ENCODE data around the gene SYVN1. TPM values are rescaled to one million over a fixed set of nuclear protein-coding genes. Genes with fewer than 3 reads are reported as not detected.

Gene SYVN1
- total RNA-seq, 4 donors from 2014 or later, result 52.7 to 61.2 (median 56.9) TPM

GRCh38 chr11:65113361-65113756, 21.0 kb downstream of the SYVN1 start:
- TF ChIP-seq EP300 (IDR thresholded peaks at IDR 0.05), result no peak
- no peak for TF ChIP-seq POLR2AphosphoS5 (IDR thresholded peaks at IDR 0.05)
- no peak for TF ChIP-seq POLR2A (IDR thresholded peaks at IDR 0.05)
- no peak for TF ChIP-seq CTCF (IDR thresholded peaks at IDR 0.05)
- Histone ChIP-seq H3K27ac (no peak overlapping the region), H3K27me3 (no peaks in the 10 kb centered on the region), H3K36me3 (peaks cover 16% of the 10 kb centered on the region), H3K9me3 (no peaks in the 10 kb centered on the region), H3K4me1 (peaks cover 73% of the 10 kb centered on the region), H3K4me3 (peak overlapping the region; percentile 61)
- DNase-seq (ENCODE audit: low spot score in 2 of 2), result peak in 1 of 2 donors; percentile 75
- WGBS, result 10% methylated on average over 14 of the region's 14 CpGs

GRCh38 chr11:65112546-65113360, 21.6 kb downstream of the SYVN1 start:
- H3K27ac ChIP-seq, result peak overlapping the region; percentile 59
- 0% methylated on average over 12 of the region's 57 CpGs for WGBS
- H3K4me3 ChIP-seq, result peak overlapping the region; percentile 61
- no peaks in the 10 kb centered on the region for H3K27me3 ChIP-seq
- H3K9me3 ChIP-seq, result no peaks in the 10 kb centered on the region
- no peak for TF ChIP-seq EP300 (IDR thresholded peaks at IDR 0.05)
- TF ChIP-seq POLR2AphosphoS5 (IDR thresholded peaks at IDR 0.05), result peak in 1 of 3 donors; percentile 59
- peak; percentile 53 to 97 for TF ChIP-seq CTCF (IDR thresholded peaks at IDR 0.05)
- no peak for TF ChIP-seq POLR2A (IDR thresholded peaks at IDR 0.05)
- peaks cover 67% of the 10 kb centered on the region for H3K4me1 ChIP-seq
- DNase-seq (ENCODE audit: low spot score in 2 of 2), result peak; percentile 75 to 80
- H3K36me3 ChIP-seq, result peaks cover 21% of the 10 kb centered on the region

- H3K27me3 ChIP-seq, result no peaks in the 10 kb centered on the region
- peak within 1 kb of the TSS; percentile 59 for H3K27ac ChIP-seq
- TF ChIP-seq POLR2AphosphoS5 (IDR thresholded peaks at IDR 0.05), result peak in 2 of 3 donors; percentile 20 to 31
- no peak for TF ChIP-seq CTCF (IDR thresholded peaks at IDR 0.05)
- peak in 1 of 2 donors; percentile 31 for TF ChIP-seq POLR2A (IDR thresholded peaks at IDR 0.05)
- TF ChIP-seq EP300 (IDR thresholded peaks at IDR 0.05), result no peak
- WGBS, result 1% methylated on average over 19 of the region's 64 CpGs
- peaks cover 26% of the 10 kb centered on the region for H3K36me3 ChIP-seq
- peaks cover 64% of the 10 kb centered on the region for H3K4me1 ChIP-seq
- peak; percentile 97 to 98 for DNase-seq (ENCODE audit: low spot score in 2 of 2)
- H3K4me3 ChIP-seq, result peak within 1 kb of the TSS; percentile 61
- no peaks in the 10 kb centered on the region for H3K9me3 ChIP-seq
Observed at GRCh38 chr11:65111744-65112545, 22.4 kb downstream of the SYVN1 start, which contains the start of gene TM7SF2. Gene TM7SF2 (plus strand): TSS chr11:65111872. CDS start chr11:65112016, 144 bp downstream.

GRCh38 chr11:65111159-65111743, 23.1 kb downstream of the SYVN1 start:
- 84% methylated on average over 11 of the region's 31 CpGs for WGBS
- Histone ChIP-seq H3K27ac (no peak overlapping the region), H3K4me1 (peaks cover 57% of the 10 kb centered on the region), H3K36me3 (peaks cover 26% of the 10 kb centered on the region), H3K4me3 (peak overlapping the region; percentile 61), H3K9me3 (no peaks in the 10 kb centered on the region), H3K27me3 (no peaks in the 10 kb centered on the region)
- TF ChIP-seq POLR2AphosphoS5 (IDR thresholded peaks at IDR 0.05) (no peak), POLR2A (IDR thresholded peaks at IDR 0.05) (no peak), EP300 (IDR thresholded peaks at IDR 0.05) (no peak), CTCF (IDR thresholded peaks at IDR 0.05) (no peak)
- DNase-seq (ENCODE audit: low spot score in 2 of 2), result peak in 1 of 2 donors; percentile 73

Measured in suprapubic skin (tissue), 4 donors.